Panc1 (cell line): ENCODE data around the gene MTG1.

Experiments
- CTCF ChIP-seq: fragments of 450-650 bp; IDR thresholded peaks from 2 replicates; pipeline ENCODE4 v1.5.1; 2017; ENCODE audit warnings: mild to moderate bottlenecking
- POLR2AphosphoS5 ChIP-seq: IDR thresholded peaks from 2 replicates; pipeline ENCODE4 v1.6.1; 2012; ENCODE audit warnings: mild to moderate bottlenecking, low read depth, low read length, moderate library complexity

GRCh38 chr10:133381036-133381435 lies 12.9 kb upstream of the MTG1 start:
- no peak for TF ChIP-seq POLR2AphosphoS5
- no peak for TF ChIP-seq CTCF
